Panc1 (cell line): ENCODE data around the gene SYT1. TPM values are rescaled to one million over a fixed set of nuclear protein-coding genes. Genes with fewer than 3 reads are reported as not detected.

Experiments used
- ATAC-seq: fragments of 200-7000 bp; cut with Tn5 transposase; 2 replicates; pipeline ENCODE4 v1.9.1; 2020; ENCODE audit warnings: mild to moderate bottlenecking, moderate library complexity
- BruUV-seq: library from RNA; stranded (reverse); fragments of 400-500 nt; replicated peaks from 2 replicates; lab custom pipeline; 2021; lab: Mats Ljungman, UMichigan
- CTCF ChIA-PET: fragments of 300-600 bp; sonication (Branson Sonifier 250); formaldehyde crosslinking; loops from one replicate; lab custom pipeline; 2022; ENCODE audit warnings: antibody characterized with exemption; lab: Charles Lee
- POLR2A ChIA-PET: fragments of 300-600 bp; sonication (Branson Sonifier 250); formaldehyde crosslinking; loops from one replicate; lab custom pipeline; 2022; ENCODE audit warnings: antibody characterized with exemption; lab: Charles Lee
- DNase-seq: peaks from one replicate; pipeline ENCODE4 v3.0.0-alpha.2; 2010; ENCODE audit warnings: low read depth, low spot score
- H3K27ac ChIP-seq: 2 replicates; pipeline ENCODE4 v1.5.1; 2011; ENCODE audit warnings: mild to moderate bottlenecking, low read length, inconsistent platforms
- H3K27me3 ChIP-seq: fragments of 200-500 bp; sonication (Bioruptor generic); 2 replicates; pipeline ENCODE4 v1.6.0; 2014; ENCODE audit warnings: low read length, inconsistent platforms; ENCODE audit not compliant: control insufficient read depth, insufficient read depth
- H3K36me3 ChIP-seq: fragments of 200-500 bp; sonication (Bioruptor generic); 2 replicates; pipeline ENCODE4 v1.5.1; 2014; ENCODE audit warnings: inconsistent platforms, mild to moderate bottlenecking, low read length, moderate library complexity; ENCODE audit not compliant: control insufficient read depth, insufficient read depth
- H3K4me1 ChIP-seq: 2 replicates; pipeline ENCODE4 v1.5.1; 2011; ENCODE audit warnings: inconsistent platforms, mild to moderate bottlenecking, low read length, moderate library complexity; ENCODE audit not compliant: control insufficient read depth, insufficient read depth
- H3K4me3 ChIP-seq, 2 experiments: 2 replicates each; pipeline ENCODE4 v1.5.1; 2011 to 2012; ENCODE audit warnings: low read depth in 2 of 2, low read length in 2 of 2, mild to moderate bottlenecking in 2 of 2, inconsistent platforms in 1 of 2, moderate library complexity in 1 of 2
- H3K9me3 ChIP-seq: fragments of 200-500 bp; sonication (Bioruptor generic); 2 replicates; pipeline ENCODE4 v1.5.1; 2014; ENCODE audit warnings: low read depth, mild to moderate bottlenecking, inconsistent platforms, low read length, moderate library complexity; ENCODE audit not compliant: control insufficient read depth, insufficient read depth
- POLR2AphosphoS5 ChIP-seq: IDR thresholded peaks from 2 replicates; pipeline ENCODE4 v1.6.1; 2012; ENCODE audit warnings: mild to moderate bottlenecking, low read depth, low read length, moderate library complexity
- SIN3A ChIP-seq: IDR thresholded peaks from 2 replicates; pipeline ENCODE4 v1.6.1; 2012; ENCODE audit warnings: low read depth, mild to moderate bottlenecking, low read length, moderate library complexity, borderline replicate concordance; ENCODE audit not compliant: insufficient read depth
- TCF7L2 ChIP-seq: IDR thresholded peaks from 2 replicates; pipeline ENCODE4 v1.6.1; 2011; ENCODE audit warnings: mild to moderate bottlenecking, low read depth, low read length, inconsistent platforms
- in situ Hi-C: cut with HindIII; loops from 2 replicates; pipeline ENCODE4 v1.10.0; 2016; ENCODE audit warnings: low sequenced_read_pairs, low pct_unique_long_range_greater_than_20kb
- intact Hi-C: fragments of 100-400 bp; cut with micrococcal nuclease; formaldehyde crosslinking; loops from one replicate; pipeline ENCODE4 v1.10.0; 2022; ENCODE audit not compliant: unreplicated experiment
- total RNA-seq: library from RNA; stranded (reverse); gene quantifications from one replicate; pipeline ENCODE4 v1.2.1, GENCODE V29; 2021; ENCODE audit not compliant: unreplicated experiment
- TF ChIP-seq, protein P1 (sequence below), 2 experiments: IDR thresholded peaks; 2 replicates each; pipeline ENCODE4 v1.6.1; 2011 to 2012; ENCODE audit warnings: low read depth in 2 of 2, control low read depth in 1 of 2, low read length in 1 of 2, mild to moderate bottlenecking in 1 of 2, moderate library complexity in 1 of 2; ENCODE audit not compliant: insufficient read depth in 1 of 2
- TF ChIP-seq, protein P2 (sequence below): fragments of 450-650 bp; IDR thresholded peaks from 2 replicates; pipeline ENCODE4 v1.5.1; 2017; ENCODE audit warnings: mild to moderate bottlenecking

The SYT1 gene
- total RNA-seq, 1 experiment from 2014 or later: 3.0 TPM

DNA sequence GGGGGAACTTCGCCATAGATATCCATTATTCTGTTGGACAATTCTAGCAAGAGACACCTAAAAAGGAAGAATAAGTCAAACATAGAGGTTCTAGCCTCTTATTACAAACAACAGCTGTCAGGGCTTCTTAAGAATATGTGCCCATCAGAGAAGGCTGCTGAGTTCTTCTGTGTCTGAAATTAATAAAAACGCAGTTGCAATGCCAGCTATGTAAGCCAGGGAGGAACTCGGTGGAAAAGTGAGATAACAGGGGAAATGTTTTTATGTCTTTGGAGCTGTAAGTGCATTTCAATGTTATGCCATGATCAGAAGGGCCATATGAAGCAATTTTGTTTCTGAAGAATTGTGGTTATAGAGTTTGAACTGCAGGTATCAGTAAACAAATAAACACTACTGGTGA, 95.0 kb downstream of the SYT1 start:
- no peaks in the 10 kb centered on the region for H3K4me1 ChIP-seq
- no peak for ATAC-seq
- no peak for DNase-seq
- H3K9me3 ChIP-seq: no peaks in the 10 kb centered on the region
- POLR2A ChIA-PET: no interaction called here
- H3K4me3 ChIP-seq: no peak overlapping the region
- CTCF ChIA-PET: no interaction called here
- no peaks in the 10 kb centered on the region for H3K27me3 ChIP-seq
- no peak overlapping the region for H3K27ac ChIP-seq
- H3K36me3 ChIP-seq: no peaks in the 10 kb centered on the region; the same call in 1 of the 2 replicates
- in situ Hi-C loops (no loop called here), intact Hi-C loops (no loop called here)
- no TSS peak for BruUV-seq
- TF ChIP-seq, protein P1, sequence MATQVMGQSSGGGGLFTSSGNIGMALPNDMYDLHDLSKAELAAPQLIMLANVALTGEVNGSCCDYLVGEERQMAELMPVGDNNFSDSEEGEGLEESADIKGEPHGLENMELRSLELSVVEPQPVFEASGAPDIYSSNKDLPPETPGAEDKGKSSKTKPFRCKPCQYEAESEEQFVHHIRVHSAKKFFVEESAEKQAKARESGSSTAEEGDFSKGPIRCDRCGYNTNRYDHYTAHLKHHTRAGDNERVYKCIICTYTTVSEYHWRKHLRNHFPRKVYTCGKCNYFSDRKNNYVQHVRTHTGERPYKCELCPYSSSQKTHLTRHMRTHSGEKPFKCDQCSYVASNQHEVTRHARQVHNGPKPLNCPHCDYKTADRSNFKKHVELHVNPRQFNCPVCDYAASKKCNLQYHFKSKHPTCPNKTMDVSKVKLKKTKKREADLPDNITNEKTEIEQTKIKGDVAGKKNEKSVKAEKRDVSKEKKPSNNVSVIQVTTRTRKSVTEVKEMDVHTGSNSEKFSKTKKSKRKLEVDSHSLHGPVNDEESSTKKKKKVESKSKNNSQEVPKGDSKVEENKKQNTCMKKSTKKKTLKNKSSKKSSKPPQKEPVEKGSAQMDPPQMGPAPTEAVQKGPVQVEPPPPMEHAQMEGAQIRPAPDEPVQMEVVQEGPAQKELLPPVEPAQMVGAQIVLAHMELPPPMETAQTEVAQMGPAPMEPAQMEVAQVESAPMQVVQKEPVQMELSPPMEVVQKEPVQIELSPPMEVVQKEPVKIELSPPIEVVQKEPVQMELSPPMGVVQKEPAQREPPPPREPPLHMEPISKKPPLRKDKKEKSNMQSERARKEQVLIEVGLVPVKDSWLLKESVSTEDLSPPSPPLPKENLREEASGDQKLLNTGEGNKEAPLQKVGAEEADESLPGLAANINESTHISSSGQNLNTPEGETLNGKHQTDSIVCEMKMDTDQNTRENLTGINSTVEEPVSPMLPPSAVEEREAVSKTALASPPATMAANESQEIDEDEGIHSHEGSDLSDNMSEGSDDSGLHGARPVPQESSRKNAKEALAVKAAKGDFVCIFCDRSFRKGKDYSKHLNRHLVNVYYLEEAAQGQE (IDR thresholded peaks at IDR 0.05; ENCODE audit: insufficient read depth in 1 of 2, low read depth in 2 of 2, low read length in 1 of 2): no peak
- TF ChIP-seq POLR2AphosphoS5: no peak
- TF ChIP-seq, protein P2, sequence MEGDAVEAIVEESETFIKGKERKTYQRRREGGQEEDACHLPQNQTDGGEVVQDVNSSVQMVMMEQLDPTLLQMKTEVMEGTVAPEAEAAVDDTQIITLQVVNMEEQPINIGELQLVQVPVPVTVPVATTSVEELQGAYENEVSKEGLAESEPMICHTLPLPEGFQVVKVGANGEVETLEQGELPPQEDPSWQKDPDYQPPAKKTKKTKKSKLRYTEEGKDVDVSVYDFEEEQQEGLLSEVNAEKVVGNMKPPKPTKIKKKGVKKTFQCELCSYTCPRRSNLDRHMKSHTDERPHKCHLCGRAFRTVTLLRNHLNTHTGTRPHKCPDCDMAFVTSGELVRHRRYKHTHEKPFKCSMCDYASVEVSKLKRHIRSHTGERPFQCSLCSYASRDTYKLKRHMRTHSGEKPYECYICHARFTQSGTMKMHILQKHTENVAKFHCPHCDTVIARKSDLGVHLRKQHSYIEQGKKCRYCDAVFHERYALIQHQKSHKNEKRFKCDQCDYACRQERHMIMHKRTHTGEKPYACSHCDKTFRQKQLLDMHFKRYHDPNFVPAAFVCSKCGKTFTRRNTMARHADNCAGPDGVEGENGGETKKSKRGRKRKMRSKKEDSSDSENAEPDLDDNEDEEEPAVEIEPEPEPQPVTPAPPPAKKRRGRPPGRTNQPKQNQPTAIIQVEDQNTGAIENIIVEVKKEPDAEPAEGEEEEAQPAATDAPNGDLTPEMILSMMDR: no peak
- TF ChIP-seq TCF7L2: no peak
- no peak for TF ChIP-seq SIN3A

DNA sequence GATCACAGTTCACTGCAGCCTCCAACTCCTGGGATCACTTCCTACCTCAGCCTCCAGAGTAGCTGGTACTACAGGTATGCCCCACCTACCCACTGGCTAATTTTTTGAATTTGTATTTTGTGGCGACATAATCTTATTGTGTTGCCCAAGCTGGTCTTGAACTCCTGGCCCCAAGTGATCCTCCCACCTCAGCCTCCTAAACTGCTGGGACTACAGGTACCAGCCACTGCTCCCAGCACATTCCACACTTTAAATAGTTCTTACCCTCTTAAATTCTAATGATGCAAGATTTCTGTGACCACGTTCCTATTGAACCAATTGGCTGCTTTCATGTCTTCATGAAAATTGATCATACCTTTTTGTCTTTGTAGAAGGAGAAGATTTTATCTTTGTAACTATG, 96.6 kb downstream of the SYT1 start:
- no peaks in the 10 kb centered on the region for H3K9me3 ChIP-seq
- intact Hi-C loops (no loop called here), in situ Hi-C loops (no loop called here)
- ATAC-seq: no peak
- no peak overlapping the region for H3K4me3 ChIP-seq
- BruUV-seq: no TSS peak
- H3K27ac ChIP-seq: no peak overlapping the region
- ChIA-PET CTCF (no interaction called here), POLR2A (no interaction called here)
- TF ChIP-seq TCF7L2: no peak
- TF ChIP-seq, protein P2: no peak
- TF ChIP-seq SIN3A: no peak
- TF ChIP-seq, protein P1 (IDR thresholded peaks at IDR 0.05; ENCODE audit: insufficient read depth in 1 of 2, low read depth in 2 of 2, low read length in 1 of 2): no peak
- no peak for TF ChIP-seq POLR2AphosphoS5
- no peaks in the 10 kb centered on the region; the same call in 1 of the 2 replicates for H3K36me3 ChIP-seq
- DNase-seq: no peak
- no peaks in the 10 kb centered on the region for H3K4me1 ChIP-seq
- H3K27me3 ChIP-seq: no peaks in the 10 kb centered on the region
